Liver (tissue), 3 donors: ENCODE results near the gene SLC35C1.

Source experiments
- ATF3 ChIP-seq: IDR thresholded peaks from 2 replicates; pipeline ENCODE4 v1.6.1; 2016; ENCODE audit warnings: antibody characterized with exemption
- CTCF ChIP-seq: fragments of 150-350 bp; IDR thresholded peaks from 2 replicates; pipeline ENCODE4 v1.5.1; 2017; ENCODE audit warnings: improper control_type of control experiment, low read depth, low read length; ENCODE audit not compliant: missing input control
- MAX ChIP-seq: IDR thresholded peaks from 2 replicates; pipeline ENCODE4 v1.6.1; 2016; ENCODE audit warnings: antibody characterized with exemption
- RAD21 ChIP-seq, 2 donors: IDR thresholded peaks; 2 replicates each; pipeline ENCODE4 v1.6.1; 2016; ENCODE audit warnings: antibody characterized with exemption in 2 of 2, mild to moderate bottlenecking in 2 of 2
- REST ChIP-seq: IDR thresholded peaks from 2 replicates; pipeline ENCODE4 v1.6.1; 2016; ENCODE audit warnings: antibody characterized with exemption, mild to moderate bottlenecking
- SP1 ChIP-seq: IDR thresholded peaks from 2 replicates; pipeline ENCODE4 v1.6.1; 2018; ENCODE audit warnings: antibody characterized with exemption, mild to moderate bottlenecking
- TAF1 ChIP-seq: conservative IDR thresholded peaks from 2 replicates; pipeline ENCODE4 v1.6.1; 2016; ENCODE audit warnings: antibody characterized with exemption, mild to moderate bottlenecking
- donor health status: healthy.
- donor health status: healthy.

GRCh38 chr11:45820211-45820857 is 15.4 kb downstream of the SLC35C1 start:
- TF ChIP-seq CTCF (no peak), REST (no peak), ATF3 (no peak), RAD21 (IDR thresholded peaks at IDR 0.05) (no peak), MAX (no peak), TAF1 (no peak), SP1 (no peak)
